Testis (tissue), 3 donors: Measurements from ENCODE around the gene PHF21A. TPM values are rescaled to one million over a fixed set of nuclear protein-coding genes. Genes with fewer than 3 reads are reported as not detected.
A peak's percentile ranks its signal among the peaks of the same experiment; 100 is the strongest.

Source experiments
- DNase-seq: peaks from one replicate; pipeline ENCODE4 v3.0.0-alpha.2; 2019
- H3K27ac ChIP-seq, 2 donors: fragments of 200-600 bp; sonication (generic); one replicate each; pipeline ENCODE4 v1.5.1; 2019
- H3K27me3 ChIP-seq: fragments of 200-600 bp; sonication (generic); one replicate; pipeline ENCODE4 v1.5.1; 2019
- H3K36me3 ChIP-seq: fragments of 200-600 bp; sonication (generic); one replicate; pipeline ENCODE4 v1.5.1; 2017; ENCODE audit warnings: low read depth; ENCODE audit errors: missing control alignments
- H3K4me1 ChIP-seq: fragments of 200-600 bp; sonication (generic); one replicate; pipeline ENCODE4 v1.5.1; 2019
- H3K4me3 ChIP-seq, 2 donors: fragments of 200-600 bp; sonication (generic); one replicate each; pipeline ENCODE4 v1.5.1; 2017 to 2019
- H3K9me3 ChIP-seq: fragments of 200-600 bp; sonication (generic); one replicate; pipeline ENCODE4 v1.5.1; 2017
- CTCF ChIP-seq, 3 experiments: fragments of 450-650 bp in 2 of 3; fragments of 200-600 bp in 1 of 3; sonication (generic) in 1 of 3; IDR thresholded peaks; one replicate each; pipeline ENCODE4 v1.5.1; 2016 to 2019; ENCODE audit warnings: antibody characterized with exemption in 3 of 3, mild to moderate bottlenecking in 2 of 3, moderate library complexity in 1 of 3
- POLR2A ChIP-seq: fragments of 450-650 bp; IDR thresholded peaks from one replicate; pipeline ENCODE4 v1.6.1; 2017; ENCODE audit warnings: antibody characterized with exemption, mild to moderate bottlenecking, moderate library complexity
- WGBS, 2 donors: methylation state at CpG; one replicate each; pipeline ENCODE4 v1.1.5; 2018; 5-methylcytosine and 5-hydroxymethylcytosine counted together
- intact Hi-C: fragments of 100-400 bp; cut with DNase I; formaldehyde crosslinking; loops from one replicate; pipeline ENCODE4 v1.15.1; 2023; ENCODE audit warnings: low total_unique reads
- polyA plus RNA-seq: library from polyadenylated mRNA; stranded (reverse); fragments of 350-450 nt; fragmentation: Illumina TruSeq; extraction: RNeasy Lipid Tissue Mini Kit (QIAGEN cat#74804); gene quantifications from one replicate; pipeline ENCODE4 v1.2.3, GENCODE V29; 2014; ENCODE audit warnings: low read depth, low replicate concordance; ENCODE audit not compliant: insufficient read depth
- total RNA-seq, 2 donors: library from RNA; depleted of rRNA; stranded (reverse); fragments of >200 nt; gene quantifications; one replicate each; pipeline ENCODE4 v1.2.3, GENCODE V29; 2016

Gene PHF21A
- total and polyA plus RNA-seq, 3 donors from 2014 or later, result 53.5 to 83.2 (median 56.6) TPM

GRCh38 chr11:45925550-45925949 lies 195.7 kb downstream of the PHF21A start:
- no peak for DNase-seq
- Histone ChIP-seq H3K4me3 (no peak overlapping the region), H3K9me3 (no peaks in the 10 kb centered on the region), H3K36me3 (no peaks in the 10 kb centered on the region), H3K27me3 (no peaks in the 10 kb centered on the region), H3K4me1 (peaks cover 14% of the 10 kb centered on the region), H3K27ac (no peak overlapping the region)
- intact Hi-C loops, result no loop called here
- TF ChIP-seq CTCF (IDR thresholded peaks at IDR 0.05) (no peak), POLR2A (no peak)
- 86 to 92% methylated on average over 3 of the region's 3 CpGs for WGBS, 2 donors

GRCh38 chr11:45924927-45925326 lies 196.3 kb downstream of the PHF21A start:
- H3K27ac ChIP-seq, result no peak overlapping the region
- no peak for TF ChIP-seq CTCF (IDR thresholded peaks at IDR 0.05)
- TF ChIP-seq POLR2A, result no peak
- 83 to 89% methylated on average over 6 of the region's 6 CpGs for WGBS, 2 donors
- H3K27me3 ChIP-seq, result no peaks in the 10 kb centered on the region
- intact Hi-C loops, result no loop called here
- no peak for DNase-seq
- no peaks in the 10 kb centered on the region for H3K36me3 ChIP-seq
- no peaks in the 10 kb centered on the region for H3K9me3 ChIP-seq
- H3K4me1 ChIP-seq, result peaks cover 14% of the 10 kb centered on the region
- H3K4me3 ChIP-seq, result no peak overlapping the region

- Histone ChIP-seq H3K4me1 (peaks cover 14% of the 10 kb centered on the region), H3K27me3 (no peaks in the 10 kb centered on the region), H3K4me3 (no peak overlapping the region), H3K36me3 (no peaks in the 10 kb centered on the region), H3K9me3 (no peaks in the 10 kb centered on the region), H3K27ac (no peak overlapping the region)
- TF ChIP-seq POLR2A (no peak), CTCF (IDR thresholded peaks at IDR 0.05) (no peak)
- 66 to 81% methylated on average over 16 to 22 of the region's 22 CpGs for WGBS, 2 donors
- no peak for DNase-seq
- intact Hi-C loops, result no loop called here
These were observed 197.0 kb downstream of the PHF21A start for GRCh38 chr11:45924036-45924915.

GRCh38 chr11:45922425-45923082 lies 198.7 kb downstream of the PHF21A start, which contains the start of gene LARGE2:
Gene LARGE2, plus strand, starts transcription at chr11:45922656. Its CDS starts 227 bp downstream, at chr11:45922883.
- no peak for DNase-seq
- H3K4me3 ChIP-seq, result peak within 1 kb of the TSS; percentile 41 to 54
- 0 to 2% methylated on average over 8 to 49 of the region's 73 CpGs for WGBS, 2 donors
- TF ChIP-seq CTCF (IDR thresholded peaks at IDR 0.05), result no peak
- no peak for TF ChIP-seq POLR2A
- H3K27ac ChIP-seq, result peak within 1 kb of the TSS; percentile 3 to 59
- H3K9me3 ChIP-seq, result no peaks in the 10 kb centered on the region
- peaks cover 14% of the 10 kb centered on the region for H3K4me1 ChIP-seq
- intact Hi-C loops, result no loop called here
- H3K27me3 ChIP-seq, result no peaks in the 10 kb centered on the region
- no peaks in the 10 kb centered on the region for H3K36me3 ChIP-seq
